GM19468 (cell line): ENCODE data around the gene SRXN1.
"Not testable (repeated sequence)": the region's sequence is repeated elsewhere in the genome, so short reads cannot be mapped to it uniquely, and the experiment has no call there.

Source experiments
- ATAC-seq: cut with Tn5 transposase; IDR thresholded peaks from one replicate; pipeline ENCODE4 v1.9.1; 2021; ENCODE audit warnings: mild to moderate bottlenecking, moderate library complexity, moderate number of reproducible peaks; ENCODE audit not compliant: unreplicated experiment; ENCODE audit errors: extremely low read depth

Gene SRXN1

GRCh38 chr20:653110-653589 is at the start of gene SRXN1:
Gene SRXN1 (minus strand): TSS chr20:653200. CDS start chr20:653185, 15 bp downstream.
- peak; percentile 53 for ATAC-seq

DNA sequence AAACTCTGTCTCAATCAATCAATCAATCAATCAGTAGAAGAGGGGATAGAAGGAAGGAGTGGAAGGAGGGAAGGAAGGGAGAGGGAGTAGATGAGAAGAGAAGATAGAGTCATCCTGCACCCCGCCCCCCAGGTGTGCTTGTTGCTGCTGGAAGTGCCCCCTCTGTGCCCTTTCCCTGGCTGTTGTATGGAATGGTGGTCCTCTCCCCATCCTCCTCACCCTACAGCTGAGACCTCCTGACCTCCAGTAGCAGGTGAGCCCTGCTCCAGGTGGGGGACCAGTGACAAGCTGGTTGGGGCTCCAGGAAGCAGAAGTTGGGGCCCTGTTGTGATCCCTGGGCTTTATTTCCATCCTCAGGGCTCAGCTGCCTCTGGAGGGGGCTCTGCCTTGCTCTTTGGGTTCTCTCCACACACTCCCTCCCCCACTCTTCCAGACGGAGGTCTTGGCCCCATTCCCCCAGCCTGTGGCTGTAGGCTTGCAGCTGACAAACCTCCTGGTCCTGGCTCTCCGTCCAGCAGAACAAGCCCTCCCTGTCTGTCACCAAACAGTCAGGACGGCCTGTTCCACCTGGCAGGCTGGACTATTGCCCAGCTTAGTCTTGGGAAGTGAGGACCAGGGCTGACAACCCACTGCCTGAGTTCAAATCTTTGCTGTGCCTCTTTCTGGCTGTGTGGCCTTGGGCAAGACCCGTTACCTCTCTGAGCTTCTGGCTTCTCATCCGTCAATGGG is 48.6 kb upstream of the SRXN1 start:
- no peak for ATAC-seq

- ATAC-seq: no peak
Measured at GRCh38 chr20:699811-700338, 46.9 kb upstream of the SRXN1 start.

DNA sequence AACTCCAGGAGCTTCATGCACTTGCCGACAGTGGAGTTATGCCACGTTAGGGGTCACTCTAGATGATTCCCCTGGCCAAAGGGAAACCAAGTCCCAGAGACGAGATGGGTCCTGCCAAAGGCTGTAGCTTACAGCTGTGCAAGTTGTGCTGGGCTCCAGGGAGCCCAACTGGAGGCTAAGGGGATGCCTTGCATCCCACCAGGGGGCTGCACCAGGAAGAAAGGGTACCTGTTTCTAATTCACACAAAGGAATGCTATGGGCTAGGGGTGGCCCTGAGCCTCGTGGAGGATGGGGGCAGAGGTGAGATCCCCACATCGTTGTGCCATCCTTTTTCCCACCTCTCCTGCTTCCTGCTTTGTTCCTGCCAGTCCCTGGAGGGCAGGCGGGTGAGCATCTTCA is 46.3 kb upstream of the SRXN1 start:
- ATAC-seq: no peak

GRCh38 chr20:698276-698675 is 45.3 kb upstream of the SRXN1 start:
- no peak for ATAC-seq

GRCh38 chr20:697826-698225 is 44.8 kb upstream of the SRXN1 start:
- no peak for ATAC-seq

- no peak for ATAC-seq
Measured at GRCh38 chr20:695165-695866, 42.3 kb upstream of the SRXN1 start.

DNA sequence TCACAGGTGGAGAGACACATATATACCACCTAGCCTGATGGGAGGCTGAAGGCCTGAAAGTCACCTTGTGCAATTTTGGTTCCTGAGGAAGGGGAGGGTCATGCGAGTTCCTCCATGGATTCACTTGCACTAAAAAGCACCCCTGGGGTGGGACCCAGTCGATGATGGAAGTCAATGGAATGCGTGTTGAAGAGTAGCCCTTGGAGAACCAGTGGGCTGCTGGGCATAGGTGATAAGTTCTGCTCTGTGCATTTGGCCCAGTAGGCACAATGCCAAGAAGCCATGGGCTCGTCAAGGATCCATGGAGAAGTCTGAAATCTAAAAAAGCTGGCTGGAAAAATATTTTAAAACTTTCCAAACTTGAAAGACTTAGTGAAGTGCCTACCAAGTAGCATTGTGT is 41.5 kb upstream of the SRXN1 start:
- ATAC-seq: no peak

DNA sequence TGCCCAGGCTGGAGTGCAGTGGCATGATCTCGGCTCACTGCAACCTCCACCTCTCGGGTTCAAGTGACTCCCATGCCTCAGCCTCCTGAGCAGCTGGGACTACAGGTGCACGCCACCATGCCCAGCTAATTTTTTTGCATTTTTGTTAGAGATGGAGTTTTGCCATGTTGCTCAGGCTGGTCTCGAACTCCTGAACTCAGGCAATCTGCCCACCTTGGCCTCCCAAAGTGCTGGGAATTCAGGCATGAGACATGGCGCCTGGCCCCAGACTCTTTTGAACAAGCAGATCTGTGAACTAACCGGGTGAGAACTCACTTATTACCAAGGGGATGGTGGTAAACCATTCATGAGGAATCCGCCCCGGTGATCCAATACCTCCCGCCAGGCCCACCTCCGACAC is 40.8 kb upstream of the SRXN1 start:
- not testable (repeated sequence) for ATAC-seq

DNA sequence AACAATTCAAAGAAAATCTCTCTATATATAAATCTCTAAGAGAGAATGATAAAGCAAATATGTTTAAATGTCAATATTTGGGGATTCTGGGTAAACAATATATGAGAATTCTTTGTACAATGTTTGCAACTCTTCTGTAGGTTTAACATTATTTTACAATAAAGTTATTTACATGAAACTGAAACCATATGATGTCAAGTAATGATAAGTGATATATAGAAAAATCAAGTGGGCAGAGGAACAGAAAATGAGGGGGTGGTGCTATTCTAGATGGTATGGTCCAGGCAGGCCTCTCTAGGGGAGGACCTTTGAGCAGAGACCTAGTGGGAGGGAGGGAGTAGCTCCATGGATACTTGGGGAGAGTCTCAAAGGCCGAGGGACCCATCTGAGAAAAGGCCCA is 39.0 kb upstream of the SRXN1 start:
- ATAC-seq: no peak

- ATAC-seq: no peak
Measured at GRCh38 chr20:689947-690346, 36.9 kb upstream of the SRXN1 start.

- ATAC-seq: no peak
Measured at GRCh38 chr20:689348-689747, 36.3 kb upstream of the SRXN1 start.

DNA sequence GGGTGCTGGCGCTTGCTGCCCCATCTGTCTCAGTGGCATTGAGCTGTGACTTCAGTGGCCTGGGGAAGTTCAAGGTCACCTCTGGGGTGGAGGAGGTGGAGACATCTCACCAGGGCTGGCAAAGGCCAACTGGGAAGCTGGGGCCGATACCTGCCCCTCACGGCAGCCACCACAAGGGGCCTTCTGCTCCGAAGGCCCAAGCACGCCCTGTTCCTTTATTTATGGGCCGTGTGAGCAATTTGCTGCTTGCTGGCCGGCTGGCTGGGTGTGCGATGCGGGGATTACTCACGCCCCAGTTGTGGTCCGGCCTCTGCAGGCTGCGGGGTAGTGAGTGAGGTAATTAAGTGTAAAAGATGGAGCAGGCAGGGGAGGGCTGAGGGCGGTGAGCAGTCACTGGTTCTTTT is 35.8 kb upstream of the SRXN1 start:
- ATAC-seq: no peak

DNA sequence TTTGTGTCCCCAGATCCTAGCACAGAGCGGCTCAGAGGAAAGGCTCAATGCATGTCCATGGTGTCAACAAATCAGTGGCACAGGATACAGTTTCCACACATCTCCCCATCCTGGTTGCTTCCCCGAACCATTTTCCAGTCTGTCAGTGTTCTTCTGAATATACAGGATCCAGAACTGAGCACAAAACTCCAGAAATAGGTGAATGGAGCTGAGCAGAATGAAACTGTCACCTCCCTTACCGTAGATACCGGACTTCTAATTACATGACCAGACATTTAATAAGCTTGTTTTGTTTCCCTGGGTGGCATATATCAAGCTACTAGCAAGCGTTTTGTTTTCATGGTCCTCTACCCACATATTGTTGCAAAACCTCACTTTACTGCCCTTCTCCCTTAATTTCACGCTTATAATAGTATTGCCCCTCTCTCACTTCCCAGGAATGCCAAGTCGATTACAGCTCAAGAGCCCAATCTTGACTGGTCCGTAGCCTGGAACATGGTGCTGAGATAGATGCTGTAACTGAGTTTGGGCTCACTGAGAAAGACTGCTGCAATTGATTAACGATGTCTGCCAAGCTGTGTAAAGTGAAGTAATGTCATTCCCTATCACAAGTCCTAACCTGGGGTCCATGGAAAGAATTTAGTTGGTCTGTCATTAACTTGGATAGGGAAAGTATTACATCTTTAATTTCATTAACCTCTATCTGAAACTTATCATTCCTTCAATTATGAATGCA is 34.6 kb upstream of the SRXN1 start:
- ATAC-seq: no peak

GRCh38 chr20:684676-685319 is 31.8 kb upstream of the SRXN1 start:
- no peak for ATAC-seq

DNA sequence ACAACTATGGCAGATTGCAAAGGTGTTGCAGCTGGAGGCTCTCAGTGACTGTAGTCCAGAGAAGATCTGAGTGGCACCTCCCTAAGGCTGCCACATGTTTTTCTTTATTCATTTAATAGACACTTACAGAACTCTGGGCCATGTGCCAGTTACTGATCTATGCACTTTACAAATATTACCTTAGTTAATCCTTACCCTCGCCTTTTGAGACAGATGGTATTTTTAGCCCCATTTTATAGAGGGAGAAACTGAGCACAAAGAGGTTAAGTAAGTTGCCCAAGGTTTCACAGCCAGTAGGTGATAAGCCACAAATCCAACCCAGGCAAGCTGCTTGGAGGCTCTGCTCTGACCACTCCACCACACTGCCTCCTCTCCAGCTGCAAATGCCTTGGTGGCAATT is 29.1 kb upstream of the SRXN1 start:
- ATAC-seq: no peak

DNA sequence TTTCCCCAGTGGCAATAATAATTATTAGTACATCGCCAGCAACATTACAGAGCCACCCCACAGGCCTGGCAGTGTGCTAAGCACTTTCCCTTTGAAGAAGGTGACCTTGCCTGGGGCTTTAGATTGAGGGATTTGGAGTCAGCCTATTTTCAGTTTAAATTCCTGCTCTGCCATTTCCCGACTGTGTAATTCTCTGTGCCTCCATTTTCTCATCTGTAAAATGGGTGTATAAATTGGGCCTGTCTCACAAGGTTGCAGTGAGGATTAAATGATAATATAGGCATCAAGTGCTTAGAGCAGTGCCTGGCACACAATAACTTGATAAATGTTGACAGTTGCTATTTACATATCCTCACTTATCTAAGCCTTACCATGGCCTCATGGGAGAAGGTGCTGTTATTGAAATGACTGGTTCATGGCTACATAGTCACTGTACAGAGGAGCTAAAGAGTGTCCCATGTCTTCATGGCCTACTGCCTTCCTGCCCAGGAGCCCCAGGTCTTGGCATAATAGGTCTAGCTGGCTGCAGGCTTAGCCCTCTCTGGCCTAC is 27.7 kb upstream of the SRXN1 start:
- ATAC-seq: no peak

DNA sequence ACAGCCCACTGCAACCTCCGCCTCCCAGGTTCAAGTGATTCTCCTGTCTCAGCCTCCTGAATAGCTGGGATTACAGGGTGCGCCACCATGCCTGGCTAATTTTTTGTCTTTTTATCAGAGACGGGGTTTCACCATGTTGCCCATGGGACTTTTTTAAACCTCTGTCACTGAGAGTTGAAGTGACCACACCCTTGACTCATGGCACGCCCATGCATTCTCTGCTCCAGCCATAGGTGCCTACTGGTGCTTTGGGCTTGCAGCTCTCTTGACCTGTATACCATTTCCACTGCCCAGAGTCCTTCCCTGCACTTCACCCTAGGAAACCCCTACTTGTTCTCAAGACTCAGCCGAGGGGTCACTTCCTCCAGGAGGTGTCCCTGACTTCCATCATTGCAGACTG is 25.0 kb upstream of the SRXN1 start:
- ATAC-seq: no peak

DNA sequence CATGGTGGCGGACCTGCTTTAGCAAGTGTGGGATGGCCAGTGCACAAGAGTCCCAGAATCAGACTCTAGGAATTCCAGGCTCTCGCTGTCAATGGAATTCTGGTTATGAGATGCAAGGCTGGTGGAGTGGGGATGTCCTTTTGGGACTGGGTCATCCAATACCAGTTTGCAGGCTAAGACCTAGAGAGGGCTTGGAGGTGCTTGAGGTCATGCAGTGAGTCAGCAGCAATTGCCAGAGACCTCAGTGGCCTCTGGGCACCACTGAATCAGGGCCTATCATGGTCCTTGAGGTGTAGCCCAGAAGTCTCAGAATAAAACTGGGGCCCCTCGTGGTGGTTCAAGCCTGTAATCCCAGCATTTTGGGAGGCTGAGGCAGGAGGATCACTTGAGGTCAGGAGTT is 24.0 kb upstream of the SRXN1 start:
- ATAC-seq: no peak

GRCh38 chr20:676315-676937 is 23.4 kb upstream of the SRXN1 start:
- no peak for ATAC-seq
